Uterus (tissue), 2 donors: Measurements from ENCODE around the gene MED17.

ENCODE experiments used
- POLR2A ChIP-seq, 2 donors: fragments of 450-650 bp; IDR thresholded peaks; one replicate each; pipeline ENCODE4 v1.6.1; 2016; ENCODE audit warnings: antibody characterized with exemption in 2 of 2, mild to moderate bottlenecking in 1 of 2, moderate library complexity in 1 of 2
- TF ChIP-seq, protein P1 (sequence below), 4 experiments: fragments of 200-600 bp in 2 of 4; fragments of 450-650 bp in 2 of 4; sonication (generic) in 2 of 4; IDR thresholded peaks; one replicate each; pipeline ENCODE4 v1.5.1; 2016 to 2019; ENCODE audit warnings: antibody characterized with exemption in 4 of 4, mild to moderate bottlenecking in 2 of 4, moderate library complexity in 1 of 4

DNA sequence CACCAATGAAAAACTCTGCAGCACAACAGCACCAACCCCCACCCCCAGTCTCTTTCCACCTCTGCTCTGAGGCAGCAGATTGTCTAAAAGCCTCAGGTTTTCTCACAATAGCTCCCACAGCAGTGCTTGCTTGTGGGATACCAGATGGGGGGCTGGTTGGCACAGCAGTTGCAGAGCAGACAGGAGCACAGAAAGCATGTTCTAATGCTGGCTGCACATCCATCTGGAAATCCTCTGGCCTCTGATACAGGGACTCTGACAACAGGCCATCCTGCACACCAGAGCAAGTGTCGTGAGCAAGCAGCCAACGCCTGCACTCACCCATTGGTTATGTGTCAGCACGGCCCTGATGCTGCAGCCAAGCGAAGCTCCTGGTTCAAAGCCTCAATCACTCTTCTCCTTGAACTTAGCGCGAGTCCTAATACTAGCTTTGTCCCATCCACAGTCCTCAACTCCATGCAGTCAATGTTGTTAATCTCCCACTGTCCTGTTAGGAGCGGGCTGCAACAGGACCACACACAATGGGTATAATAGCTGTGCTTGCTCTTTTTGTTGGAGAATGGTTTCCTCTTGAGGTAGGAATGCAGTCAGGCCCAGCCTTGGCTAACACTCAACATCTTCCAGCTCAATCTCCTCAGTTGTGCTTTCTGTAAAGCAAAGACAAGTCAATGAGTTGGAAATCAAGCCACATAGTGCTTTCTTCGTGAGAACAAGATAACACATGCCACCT lies 36.0 kb downstream of the MED17 start:
- TF ChIP-seq, protein P1, sequence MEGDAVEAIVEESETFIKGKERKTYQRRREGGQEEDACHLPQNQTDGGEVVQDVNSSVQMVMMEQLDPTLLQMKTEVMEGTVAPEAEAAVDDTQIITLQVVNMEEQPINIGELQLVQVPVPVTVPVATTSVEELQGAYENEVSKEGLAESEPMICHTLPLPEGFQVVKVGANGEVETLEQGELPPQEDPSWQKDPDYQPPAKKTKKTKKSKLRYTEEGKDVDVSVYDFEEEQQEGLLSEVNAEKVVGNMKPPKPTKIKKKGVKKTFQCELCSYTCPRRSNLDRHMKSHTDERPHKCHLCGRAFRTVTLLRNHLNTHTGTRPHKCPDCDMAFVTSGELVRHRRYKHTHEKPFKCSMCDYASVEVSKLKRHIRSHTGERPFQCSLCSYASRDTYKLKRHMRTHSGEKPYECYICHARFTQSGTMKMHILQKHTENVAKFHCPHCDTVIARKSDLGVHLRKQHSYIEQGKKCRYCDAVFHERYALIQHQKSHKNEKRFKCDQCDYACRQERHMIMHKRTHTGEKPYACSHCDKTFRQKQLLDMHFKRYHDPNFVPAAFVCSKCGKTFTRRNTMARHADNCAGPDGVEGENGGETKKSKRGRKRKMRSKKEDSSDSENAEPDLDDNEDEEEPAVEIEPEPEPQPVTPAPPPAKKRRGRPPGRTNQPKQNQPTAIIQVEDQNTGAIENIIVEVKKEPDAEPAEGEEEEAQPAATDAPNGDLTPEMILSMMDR (IDR thresholded peaks at IDR 0.05) = no peak
- TF ChIP-seq POLR2A (IDR thresholded peaks at IDR 0.05) = no peak
